Pancreas (tissue), 10 donors: ENCODE data around the gene RAE1. TPM values are rescaled to one million over a fixed set of nuclear protein-coding genes. Genes with fewer than 3 reads are reported as not detected.
A peak's percentile ranks its signal among the peaks of the same experiment; 100 is the strongest.

ENCODE experiments used
- ATAC-seq, 4 donors: fragments of 200-7000 bp; cut with Tn5 transposase; one replicate each; pipeline versions ENCODE4 v1.8.0 to v1.9.1; 2020; ENCODE audit warnings: mild to moderate bottlenecking in 4 of 4, moderate library complexity in 4 of 4
- DNase-seq, 6 donors: peaks; one replicate each; pipeline ENCODE4 v3.0.0-alpha.2; 2020
- FAIRE-seq: peaks from 2 replicates; lab custom pipeline; 2012; peaks lifted over from hg19 to GRCh38; lab: Jason Lieb, UNC
- H3K27ac ChIP-seq, 4 donors: fragments of 200-600 bp; sonication (generic); 1 replicate in 3 of 4; 2 replicates in 1 of 4; pipeline versions ENCODE4 v1.5.0 to v1.8.0; 2020
- H3K27me3 ChIP-seq, 4 donors: fragments of 200-600 bp; one replicate each; pipeline ENCODE4 v1.8.0; 2021
- H3K36me3 ChIP-seq, 3 donors: fragments of 200-600 bp; sonication (generic) in 1 of 3; one replicate each; pipeline versions ENCODE4 v1.5.0 to v1.8.0; 2020 to 2021
- H3K4me1 ChIP-seq, 3 donors: fragments of 200-600 bp; one replicate each; pipeline ENCODE4 v1.8.0; 2021
- H3K4me3 ChIP-seq, 4 donors: fragments of 200-600 bp; sonication (generic) in 2 of 4; one replicate each; pipeline versions ENCODE4 v1.5.0 to v1.8.0; 2020 to 2021
- H3K9me3 ChIP-seq, 4 donors: fragments of 200-600 bp; one replicate each; pipeline ENCODE4 v1.8.0; 2021
- WGBS, 2 donors: extraction: QIAGEN DNeasy Blood & Tissue Kit; methylation state at CpG; one replicate each; pipeline ENCODE4 v1.1.7; 2013; 5-methylcytosine and 5-hydroxymethylcytosine counted together
- intact Hi-C, 3 donors: fragments of 100-400 bp; cut with DNase I; formaldehyde crosslinking; loops; one replicate each; pipeline versions ENCODE4 v1.11.1 to v1.14.2; 2022
- polyA plus RNA-seq, 2 donors: library from polyadenylated mRNA; stranded (reverse); fragments of 200-250 nt; gene quantifications; one replicate each; pipeline ENCODE4 v1.2.3, GENCODE V29; 2013
- total RNA-seq, 6 donors: library from RNA; stranded (reverse); fragmentation: NEBNext Ultra II Directional in 4 of 6; extraction: Animal tissue kit (Norgen Biotek cat#: 25700) in 4 of 6; gene quantifications; one replicate each; pipeline versions ENCODE4 v1.2.1 to v1.2.4, GENCODE V29; 2021 to 2023
- TF ChIP-seq, protein P1 (sequence below), 4 donors: fragments of 200-600 bp; sonication (generic) in 3 of 4; IDR thresholded peaks; one replicate each; pipeline versions ENCODE4 v1.5.0 to v1.8.0; 2021; ENCODE audit warnings: antibody characterized with exemption in 4 of 4
- donor health status: healthy with polysubstance abuse.
- donor health status: DM: no; HTN: no; CAD: no; lungs with moderate emphysema.
- donor health status: DM: no; HTN: no; CAD: no.
- donor health status: control.
- donor health status: control.
- donor health status: Bipolar disorder and iron deficiency.
- donor health status: DM: yes; HTN: yes; CAD: no.
- donor health status: DM: no; HTN: no; CAD: no.
- donor health status: DM: no; HTN: no; CAD: no.
- donor health status: DM: yes; HTN: yes; CAD: no.

The RAE1 gene
- total and polyA plus RNA-seq, 8 donors = 4.3 to 13.5 (median 6.6) TPM

GRCh38 chr20:57409672-57410397 is 58.8 kb downstream of the RAE1 start:
- FAIRE-seq (no peak), DNase-seq (peak in 2 of 6 donors; percentile 12 to 30), ATAC-seq (no peak)
- Histone ChIP-seq H3K27me3 (no peaks in the 10 kb centered on the region), H3K4me1 (no peaks in the 10 kb centered on the region), H3K9me3 (no peaks in the 10 kb centered on the region), H3K4me3 (no peak overlapping the region), H3K27ac (no peak overlapping the region), H3K36me3 (peaks cover 0 to 13% (median 6%) of the 10 kb centered on the region in 3 donors)
- intact Hi-C loops = no loop called here
- WGBS, 2 donors = 55 to 61% methylated on average over 14 of the region's 14 CpGs
- TF ChIP-seq, protein P1, sequence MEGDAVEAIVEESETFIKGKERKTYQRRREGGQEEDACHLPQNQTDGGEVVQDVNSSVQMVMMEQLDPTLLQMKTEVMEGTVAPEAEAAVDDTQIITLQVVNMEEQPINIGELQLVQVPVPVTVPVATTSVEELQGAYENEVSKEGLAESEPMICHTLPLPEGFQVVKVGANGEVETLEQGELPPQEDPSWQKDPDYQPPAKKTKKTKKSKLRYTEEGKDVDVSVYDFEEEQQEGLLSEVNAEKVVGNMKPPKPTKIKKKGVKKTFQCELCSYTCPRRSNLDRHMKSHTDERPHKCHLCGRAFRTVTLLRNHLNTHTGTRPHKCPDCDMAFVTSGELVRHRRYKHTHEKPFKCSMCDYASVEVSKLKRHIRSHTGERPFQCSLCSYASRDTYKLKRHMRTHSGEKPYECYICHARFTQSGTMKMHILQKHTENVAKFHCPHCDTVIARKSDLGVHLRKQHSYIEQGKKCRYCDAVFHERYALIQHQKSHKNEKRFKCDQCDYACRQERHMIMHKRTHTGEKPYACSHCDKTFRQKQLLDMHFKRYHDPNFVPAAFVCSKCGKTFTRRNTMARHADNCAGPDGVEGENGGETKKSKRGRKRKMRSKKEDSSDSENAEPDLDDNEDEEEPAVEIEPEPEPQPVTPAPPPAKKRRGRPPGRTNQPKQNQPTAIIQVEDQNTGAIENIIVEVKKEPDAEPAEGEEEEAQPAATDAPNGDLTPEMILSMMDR (IDR thresholded peaks at IDR 0.05) = no peak

GRCh38 chr20:57410398-57410920 is 59.4 kb downstream of the RAE1 start:
- Histone ChIP-seq H3K9me3 (no peaks in the 10 kb centered on the region), H3K27ac (no peak overlapping the region), H3K4me3 (no peak overlapping the region), H3K36me3 (peaks cover 0 to 13% (median 6%) of the 10 kb centered on the region in 3 donors), H3K27me3 (no peaks in the 10 kb centered on the region), H3K4me1 (no peaks in the 10 kb centered on the region)
- TF ChIP-seq, protein P1 (IDR thresholded peaks at IDR 0.05) = no peak
- intact Hi-C loops = no loop called here
- no peak for ATAC-seq
- 80 to 84% methylated on average over 14 to 15 of the region's 15 CpGs for WGBS, 2 donors
- peak in 2 of 6 donors; percentile 11 to 32 for DNase-seq
- FAIRE-seq = no peak

DNA sequence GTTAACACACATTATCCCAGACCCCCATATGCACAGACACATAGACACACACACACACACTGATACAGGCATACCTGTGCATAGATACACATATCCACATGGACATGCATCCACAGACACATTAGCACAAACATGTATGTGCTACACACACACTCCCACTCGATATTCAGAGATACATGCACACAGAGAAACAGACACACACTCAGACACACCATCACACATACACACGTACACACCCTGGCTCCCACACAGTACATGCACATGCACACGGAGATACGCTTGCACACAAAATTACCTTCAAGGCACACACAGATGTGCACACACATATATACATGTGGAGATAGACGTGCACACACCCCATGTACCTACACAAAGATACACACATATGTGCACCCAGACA is 59.9 kb downstream of the RAE1 start:
- TF ChIP-seq, protein P1 (IDR thresholded peaks at IDR 0.05) = no peak
- Histone ChIP-seq H3K36me3 (peaks cover 0 to 13% (median 6%) of the 10 kb centered on the region in 3 donors), H3K27me3 (no peaks in the 10 kb centered on the region), H3K9me3 (no peaks in the 10 kb centered on the region), H3K4me3 (no peak overlapping the region), H3K27ac (no peak overlapping the region), H3K4me1 (no peaks in the 10 kb centered on the region)
- WGBS, 2 donors = 70 to 88% methylated on average over 5 of the region's 5 CpGs
- no peak for DNase-seq
- intact Hi-C loops = no loop called here
- no peak for FAIRE-seq
- ATAC-seq = no peak

- Histone ChIP-seq H3K4me3 (no peak overlapping the region), H3K27ac (no peak overlapping the region), H3K9me3 (no peaks in the 10 kb centered on the region), H3K4me1 (no peaks in the 10 kb centered on the region), H3K27me3 (no peaks in the 10 kb centered on the region), H3K36me3 (peaks cover 0 to 13% (median 6%) of the 10 kb centered on the region in 3 donors)
- TF ChIP-seq, protein P1 (IDR thresholded peaks at IDR 0.05) = no peak
- no peak for ATAC-seq
- peak in 2 of 6 donors; percentile 15 to 51 for DNase-seq
- FAIRE-seq = no peak
- intact Hi-C loops = no loop called here
- WGBS, 2 donors = 73 to 84% methylated on average over 31 of the region's 31 CpGs
Measured at GRCh38 chr20:57411406-57412283, 60.6 kb downstream of the RAE1 start.
